Muscle layer of colon (tissue), 2 donors: ENCODE results near the gene RNF130.
"Not testable (repeated sequence)": the region's sequence is repeated elsewhere in the genome, so short reads cannot be mapped to it uniquely, and the experiment has no call there.

Source experiments
- H3K27ac ChIP-seq: one replicate; pipeline ENCODE4 v1.7.0; 2013; ENCODE audit warnings: low read depth, mild to moderate bottlenecking, low read length, moderate library complexity
- H3K27me3 ChIP-seq, 2 donors: one replicate each; pipeline ENCODE4 v1.7.0; 2013; ENCODE audit warnings: low read length in 2 of 2, mild to moderate bottlenecking in 2 of 2; ENCODE audit not compliant: insufficient read depth in 2 of 2, control insufficient read depth in 1 of 2
- H3K36me3 ChIP-seq: one replicate; pipeline ENCODE4 v1.7.0; 2013; ENCODE audit warnings: mild to moderate bottlenecking, low read length; ENCODE audit not compliant: insufficient read depth
- H3K4me1 ChIP-seq: one replicate; pipeline ENCODE4 v1.7.0; 2013; ENCODE audit warnings: mild to moderate bottlenecking, low read length; ENCODE audit not compliant: insufficient read depth
- H3K4me3 ChIP-seq, 2 donors: one replicate each; pipeline ENCODE4 v1.7.0; 2013; ENCODE audit warnings: low read length in 2 of 2, low read depth in 1 of 2, mild to moderate bottlenecking in 1 of 2, moderate library complexity in 1 of 2
- H3K9ac ChIP-seq: one replicate; pipeline ENCODE4 v1.7.0; 2013; ENCODE audit warnings: low read length
- H3K9me3 ChIP-seq: one replicate; pipeline ENCODE4 v1.7.0; 2013; ENCODE audit warnings: mild to moderate bottlenecking, low read length
- donor health status: abdominal sarcoma.
- donor health status: Adenocarcinoma of cecum.

RNF130 gene

GRCh38 chr5:180001742-180002141, 69.8 kb downstream of the RNF130 start:
- H3K27ac ChIP-seq = no peak overlapping the region
- no peaks in the 10 kb centered on the region for H3K9me3 ChIP-seq

DNA sequence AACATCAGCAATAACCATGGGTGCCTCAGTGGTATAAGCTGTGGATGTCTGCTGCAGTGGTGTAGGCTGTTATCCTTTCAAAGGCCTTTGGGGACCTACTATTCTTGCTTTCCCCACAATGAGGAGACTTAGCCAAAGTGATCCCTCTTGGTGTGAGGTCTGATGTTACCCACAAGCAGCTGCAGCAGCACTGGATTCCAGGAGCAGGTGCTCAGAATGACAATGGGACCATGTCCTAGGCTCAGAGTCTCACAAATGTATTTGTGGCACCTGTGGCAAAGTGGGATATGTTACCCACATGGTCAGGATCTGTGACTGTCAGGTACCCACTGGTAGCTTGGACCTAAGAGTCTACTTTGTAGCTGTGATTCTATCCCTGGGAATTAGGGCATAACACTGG, 70.4 kb downstream of the RNF130 start:
- Histone ChIP-seq H3K36me3 (peaks cover 17% of the 10 kb centered on the region), H3K27me3 (no peaks in the 10 kb centered on the region), H3K4me1 (no peaks in the 10 kb centered on the region), H3K9ac (no peak overlapping the region), H3K4me3 (no peak overlapping the region), H3K27ac (no peak overlapping the region), H3K9me3 (no peaks in the 10 kb centered on the region)

More at GRCh38 chr5:180001742-180002141, 69.8 kb downstream of the RNF130 start:
- H3K4me1 ChIP-seq = no peaks in the 10 kb centered on the region
- H3K4me3 ChIP-seq = no peak overlapping the region
- peaks cover 17% of the 10 kb centered on the region for H3K36me3 ChIP-seq
- no peak overlapping the region for H3K9ac ChIP-seq
- no peaks in the 10 kb centered on the region for H3K27me3 ChIP-seq

DNA sequence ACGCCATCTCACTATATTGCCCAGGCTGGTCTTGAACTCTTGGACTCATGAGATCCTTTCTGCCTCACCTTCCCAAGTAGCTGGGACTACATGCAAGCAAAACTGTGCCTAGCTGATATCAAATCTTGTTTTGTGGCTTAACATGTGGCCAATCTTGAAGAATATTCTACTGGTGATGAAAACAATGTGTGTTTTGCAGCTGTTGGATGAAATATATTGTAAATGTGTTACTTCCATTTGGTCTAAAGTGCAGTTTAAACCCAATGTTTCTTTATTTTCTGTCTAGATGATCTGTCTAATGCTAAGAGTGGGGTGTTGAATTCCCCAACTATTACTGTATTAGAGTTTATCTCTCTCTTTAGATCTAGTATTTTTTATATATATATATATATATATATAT, 73.1 kb downstream of the RNF130 start:
- Histone ChIP-seq H3K9ac (no peak overlapping the region), H3K4me3 (no peak overlapping the region), H3K27ac (no peak overlapping the region), H3K27me3 (no peaks in the 10 kb centered on the region), H3K4me1 (no peaks in the 10 kb centered on the region), H3K36me3 (peaks cover 17% of the 10 kb centered on the region), H3K9me3 (no peaks in the 10 kb centered on the region)

- H3K27me3 ChIP-seq = no peaks in the 10 kb centered on the region
- H3K36me3 ChIP-seq = no peaks in the 10 kb centered on the region
- H3K4me3 ChIP-seq = no peak overlapping the region
- no peak overlapping the region for H3K27ac ChIP-seq
- no peaks in the 10 kb centered on the region for H3K9me3 ChIP-seq
- H3K9ac ChIP-seq = no peak overlapping the region
- H3K4me1 ChIP-seq = no peaks in the 10 kb centered on the region
Observed at GRCh38 chr5:179994583-179995323, 76.8 kb downstream of the RNF130 start.

DNA sequence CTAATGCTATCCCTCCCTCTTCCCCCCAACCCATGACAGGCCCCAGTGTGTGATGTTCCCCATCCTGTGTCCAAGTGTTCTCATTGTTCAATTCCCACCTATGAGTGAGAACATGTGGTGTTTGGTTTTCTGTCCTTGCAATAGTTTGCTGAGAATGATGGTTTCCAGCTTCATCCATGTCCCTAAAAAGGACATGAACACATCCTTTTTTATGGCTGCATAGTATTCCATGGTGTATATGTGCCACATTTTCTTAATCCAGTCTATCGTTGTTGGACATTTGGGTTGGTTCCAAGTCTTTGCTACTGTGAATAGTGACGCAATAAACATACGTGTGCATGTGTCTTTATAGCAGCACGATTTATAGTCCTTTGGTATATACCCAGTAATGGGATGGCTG, 78.7 kb downstream of the RNF130 start:
- not testable (repeated sequence) for H3K9me3 ChIP-seq, H3K27me3 ChIP-seq, H3K9ac ChIP-seq, H3K4me1 ChIP-seq, H3K4me3 ChIP-seq, H3K36me3 ChIP-seq, H3K27ac ChIP-seq

GRCh38 chr5:179991106-179991505, 80.5 kb downstream of the RNF130 start:
- H3K4me1 ChIP-seq = no peaks in the 10 kb centered on the region
- no peaks in the 10 kb centered on the region for H3K27me3 ChIP-seq
- H3K36me3 ChIP-seq = no peaks in the 10 kb centered on the region
- no peak overlapping the region for H3K9ac ChIP-seq
- no peaks in the 10 kb centered on the region for H3K9me3 ChIP-seq
- H3K4me3 ChIP-seq = no peak overlapping the region
- H3K27ac ChIP-seq = no peak overlapping the region

- H3K27me3 ChIP-seq, H3K36me3 ChIP-seq, H3K9me3 ChIP-seq, H3K4me1 ChIP-seq, H3K9ac ChIP-seq, H3K4me3 ChIP-seq, H3K27ac ChIP-seq: not testable (repeated sequence)
Observed at GRCh38 chr5:179990525-179990924, 81.0 kb downstream of the RNF130 start.

GRCh38 chr5:179986328-179986727, 85.2 kb downstream of the RNF130 start:
- no peaks in the 10 kb centered on the region for H3K27me3 ChIP-seq
- no peaks in the 10 kb centered on the region for H3K9me3 ChIP-seq
- H3K36me3 ChIP-seq = no peaks in the 10 kb centered on the region
- H3K4me3 ChIP-seq = no peak overlapping the region
- no peaks in the 10 kb centered on the region for H3K4me1 ChIP-seq
- H3K9ac ChIP-seq = no peak overlapping the region
- H3K27ac ChIP-seq = no peak overlapping the region

DNA sequence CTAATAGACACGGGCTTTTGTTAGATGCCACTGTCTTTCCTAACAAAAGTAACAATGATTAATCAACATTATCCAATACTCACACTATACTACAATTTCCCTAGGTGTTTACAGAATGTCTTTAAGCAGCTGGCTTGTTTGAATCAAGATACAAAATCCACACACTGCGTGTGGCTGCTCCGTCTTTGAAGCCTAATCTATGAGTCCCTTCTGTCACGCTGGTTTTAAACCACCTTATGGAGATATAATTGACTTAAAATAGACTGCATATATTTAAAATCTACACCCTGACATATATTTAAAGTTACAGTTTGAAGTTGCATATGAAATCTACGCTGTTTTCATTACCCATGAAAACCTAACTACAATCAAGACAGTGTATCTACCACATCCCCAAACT, 89.9 kb downstream of the RNF130 start:
- no peak overlapping the region for H3K4me3 ChIP-seq
- H3K4me1 ChIP-seq = no peaks in the 10 kb centered on the region
- no peak overlapping the region for H3K27ac ChIP-seq
- no peaks in the 10 kb centered on the region for H3K9me3 ChIP-seq
- H3K36me3 ChIP-seq = peaks cover 23% of the 10 kb centered on the region
- no peak overlapping the region for H3K9ac ChIP-seq
- no peaks in the 10 kb centered on the region for H3K27me3 ChIP-seq

DNA sequence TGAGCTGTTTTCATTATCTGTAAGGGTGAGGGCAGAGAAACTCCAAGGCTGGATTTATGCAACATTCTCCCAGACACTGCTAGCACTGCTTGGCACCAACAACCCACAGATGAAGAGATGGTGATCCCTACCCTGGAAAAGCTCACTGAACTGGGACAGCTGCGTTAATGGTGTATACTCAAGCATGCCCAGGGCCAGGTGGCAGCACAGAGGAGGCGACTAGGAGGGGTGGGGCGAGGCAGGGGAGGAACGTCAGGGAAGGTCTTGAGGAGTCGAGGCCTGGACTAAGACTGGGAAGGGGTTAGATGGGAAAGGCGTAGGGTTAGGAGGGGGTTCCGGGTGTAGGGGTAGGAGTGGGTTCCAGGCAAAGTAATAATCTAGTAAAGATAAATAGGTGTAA, 90.8 kb downstream of the RNF130 start:
- H3K27ac ChIP-seq = no peak overlapping the region
- H3K9me3 ChIP-seq = no peaks in the 10 kb centered on the region
- H3K4me1 ChIP-seq = no peaks in the 10 kb centered on the region
- H3K27me3 ChIP-seq = no peaks in the 10 kb centered on the region
- no peak overlapping the region for H3K4me3 ChIP-seq
- H3K9ac ChIP-seq = no peak overlapping the region
- H3K36me3 ChIP-seq = peaks cover 28% of the 10 kb centered on the region

DNA sequence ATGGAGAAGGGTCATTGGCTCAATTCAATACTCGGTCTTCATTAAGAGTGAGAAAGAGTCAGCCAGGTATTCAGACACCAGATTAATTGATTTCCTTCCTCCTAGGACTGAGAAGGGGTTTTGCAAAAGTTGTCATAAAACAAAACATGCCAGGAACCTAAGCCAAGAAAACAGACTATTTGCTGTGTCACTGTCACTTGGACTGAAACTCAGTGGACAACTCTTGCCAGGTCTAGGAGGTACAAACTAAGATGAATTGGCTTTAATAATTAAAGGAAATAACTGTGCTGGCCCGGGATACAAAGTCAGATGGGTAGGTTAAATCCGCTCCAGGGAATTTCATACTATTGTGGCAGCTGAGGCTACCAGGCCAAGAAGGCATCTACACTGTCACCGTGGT, 92.8 kb downstream of the RNF130 start:
- Histone ChIP-seq H3K4me1 (no peaks in the 10 kb centered on the region), H3K9me3 (no peaks in the 10 kb centered on the region), H3K9ac (no peak overlapping the region), H3K4me3 (no peak overlapping the region), H3K27me3 (no peaks in the 10 kb centered on the region), H3K27ac (no peak overlapping the region), H3K36me3 (peaks cover 45% of the 10 kb centered on the region)

GRCh38 chr5:179975713-179976134, 95.8 kb downstream of the RNF130 start:
- Histone ChIP-seq H3K27me3 (no peaks in the 10 kb centered on the region), H3K27ac (no peak overlapping the region), H3K9me3 (no peaks in the 10 kb centered on the region), H3K4me1 (no peaks in the 10 kb centered on the region), H3K36me3 (peaks cover 50% of the 10 kb centered on the region), H3K9ac (no peak overlapping the region), H3K4me3 (no peak overlapping the region)
